ENCODE results near the gene IFNL4. TPM values are rescaled to one million over a fixed set of nuclear protein-coding genes. Genes with fewer than 3 reads are reported as not detected.
"Not testable (repeated sequence)": the region's sequence is repeated elsewhere in the genome, so short reads cannot be mapped to it uniquely, and the experiment has no call there.

Gene IFNL4
- total RNA-seq: not detected in 2 replicates
- not detected for polyA plus RNA-seq (2012)

DNA sequence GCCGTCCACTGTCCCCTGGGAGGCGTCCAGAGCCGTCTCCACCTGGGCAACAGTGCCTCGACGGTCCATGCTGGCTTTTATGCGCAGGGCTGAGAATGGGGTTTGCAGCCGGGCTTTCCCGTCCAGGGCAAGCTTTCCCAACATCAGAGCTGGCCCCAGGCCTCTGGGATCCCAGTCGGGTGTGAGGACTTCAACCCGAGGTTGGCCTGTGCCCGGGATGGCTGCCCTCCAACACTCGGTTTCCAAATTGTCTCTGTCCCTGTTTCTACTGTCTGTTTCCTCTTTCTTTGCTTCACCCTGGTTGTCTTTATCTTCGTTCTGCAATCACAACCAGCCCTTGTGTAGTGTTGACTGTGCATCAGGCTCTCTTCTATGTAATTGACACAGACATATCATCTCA lies at the start of gene IFNL4:
TSS of gene IFNL4 (minus strand) at position 51 of the 400 bp plus-strand sequence.
- no peak for DNase-seq (ENCODE audit: low read depth)

DNA sequence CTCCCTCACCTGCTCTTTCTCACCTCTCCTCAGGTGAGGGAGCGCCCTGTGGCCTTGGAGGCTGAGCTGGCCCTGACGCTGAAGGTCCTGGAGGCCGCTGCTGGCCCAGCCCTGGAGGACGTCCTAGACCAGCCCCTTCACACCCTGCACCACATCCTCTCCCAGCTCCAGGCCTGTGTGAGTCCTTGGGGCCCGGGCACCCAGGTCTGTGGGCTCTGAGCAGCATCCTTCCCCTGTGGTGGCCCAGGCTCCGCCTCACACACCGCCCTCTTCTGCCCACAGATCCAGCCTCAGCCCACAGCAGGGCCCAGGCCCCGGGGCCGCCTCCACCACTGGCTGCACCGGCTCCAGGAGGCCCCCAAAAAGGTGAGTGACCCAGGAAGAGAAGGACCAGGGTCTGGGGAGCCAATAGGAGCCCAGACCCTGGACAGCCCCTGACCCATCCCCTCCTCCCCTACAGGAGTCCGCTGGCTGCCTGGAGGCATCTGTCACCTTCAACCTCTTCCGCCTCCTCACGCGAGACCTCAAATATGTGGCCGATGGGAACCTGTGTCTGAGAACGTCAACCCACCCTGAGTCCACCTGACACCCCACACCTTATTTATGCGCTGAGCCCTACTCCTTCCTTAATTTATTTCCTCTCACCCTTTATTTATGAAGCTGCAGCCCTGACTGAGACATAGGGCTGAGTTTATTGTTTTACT lies 49.4 kb upstream of the IFNL4 start:
- no peak for DNase-seq (ENCODE audit: low read depth)

DNA sequence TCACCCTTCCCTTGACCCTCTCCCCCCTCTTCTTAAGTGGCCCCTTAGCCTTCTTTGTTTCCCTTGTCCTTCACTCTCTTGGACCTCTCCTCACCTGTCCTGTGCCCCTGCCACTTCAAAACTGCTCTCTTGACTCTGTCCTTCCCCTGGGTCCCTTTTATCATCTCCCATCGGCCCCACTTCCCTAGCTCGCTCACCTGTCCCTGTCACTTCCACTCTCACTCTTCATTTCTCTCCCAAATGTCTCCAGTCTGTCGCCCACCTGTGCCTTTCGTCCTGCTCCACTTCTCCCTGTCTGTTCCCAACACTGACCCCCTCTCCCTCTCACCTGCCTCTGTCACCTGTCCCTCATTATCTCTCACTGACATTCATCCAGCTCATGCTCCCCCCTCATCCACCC lies 48.2 kb upstream of the IFNL4 start:
- no peak for DNase-seq (ENCODE audit: low read depth)

DNA sequence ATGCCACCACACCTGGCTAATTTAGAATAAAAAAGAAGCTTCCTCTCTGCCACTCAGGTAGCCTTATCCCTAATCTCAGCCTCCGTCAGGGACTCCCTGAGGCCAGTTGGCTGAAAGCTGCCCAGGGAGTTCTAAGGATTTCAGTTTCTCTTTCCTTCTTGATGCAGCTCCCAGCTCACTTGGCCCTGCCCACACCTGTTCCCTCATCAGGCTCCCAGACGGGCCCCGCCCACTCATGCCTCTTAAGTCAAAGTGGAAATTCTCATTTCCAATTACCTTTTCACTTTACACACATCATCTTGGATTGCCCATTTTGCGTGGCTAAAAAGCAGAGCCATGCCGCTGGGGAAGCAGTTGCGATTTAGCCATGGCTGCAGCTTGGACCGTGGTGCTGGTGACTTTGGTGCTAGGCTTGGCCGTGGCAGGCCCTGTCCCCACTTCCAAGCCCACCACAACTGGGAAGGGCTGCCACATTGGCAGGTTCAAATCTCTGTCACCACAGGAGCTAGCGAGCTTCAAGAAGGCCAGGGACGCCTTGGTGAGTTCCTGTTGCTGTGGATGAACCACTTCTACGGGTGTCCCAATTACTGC lies 47.5 kb upstream of the IFNL4 start, which contains the start of gene IFNL1:
TSS of gene IFNL1 (plus strand) at position 353 of the 591 bp plus-strand sequence. CDS start at position 368, 15 bp downstream.
- DNase-seq (ENCODE audit: low read depth): no peak

DNA sequence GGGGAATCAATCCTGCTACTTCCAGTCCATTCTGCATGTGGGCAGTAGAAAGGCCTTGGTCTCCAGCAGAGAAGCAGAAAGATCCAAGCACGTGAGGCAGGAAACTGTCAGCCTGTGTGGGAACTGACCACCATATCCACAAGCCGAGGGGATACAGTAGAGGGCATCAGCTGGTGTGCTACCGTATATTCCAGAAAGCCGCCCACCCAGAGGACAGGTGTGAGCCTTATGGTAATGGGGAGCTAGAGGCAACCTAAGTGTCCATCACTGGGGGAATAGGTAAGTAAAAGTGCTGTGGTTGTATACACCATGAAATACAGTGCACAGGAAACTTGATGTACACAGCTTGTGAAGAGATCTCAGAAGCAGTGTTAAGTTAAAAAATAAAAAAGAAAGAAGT lies 44.7 kb upstream of the IFNL4 start:
- no peak for DNase-seq (ENCODE audit: low read depth)

DNA sequence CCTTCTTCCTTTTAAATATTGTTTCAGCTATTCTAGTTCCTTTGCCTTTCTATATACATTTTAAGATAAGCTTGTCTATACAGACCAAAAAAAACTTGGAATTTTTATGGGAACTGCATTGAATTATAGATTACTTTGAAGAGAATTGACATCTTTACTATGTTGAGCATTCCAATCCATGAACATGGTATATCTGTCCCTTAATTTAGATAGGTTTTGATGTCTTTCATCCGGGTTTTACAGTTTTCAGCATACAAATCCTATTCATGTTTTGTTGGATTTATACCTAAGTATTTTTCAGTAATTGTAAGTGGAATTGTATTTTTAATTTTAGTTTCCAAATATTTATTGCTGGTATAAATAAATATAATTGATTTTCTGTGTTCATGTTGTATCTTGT lies 35.4 kb upstream of the IFNL4 start:
- no peak for DNase-seq (ENCODE audit: low read depth)

DNA sequence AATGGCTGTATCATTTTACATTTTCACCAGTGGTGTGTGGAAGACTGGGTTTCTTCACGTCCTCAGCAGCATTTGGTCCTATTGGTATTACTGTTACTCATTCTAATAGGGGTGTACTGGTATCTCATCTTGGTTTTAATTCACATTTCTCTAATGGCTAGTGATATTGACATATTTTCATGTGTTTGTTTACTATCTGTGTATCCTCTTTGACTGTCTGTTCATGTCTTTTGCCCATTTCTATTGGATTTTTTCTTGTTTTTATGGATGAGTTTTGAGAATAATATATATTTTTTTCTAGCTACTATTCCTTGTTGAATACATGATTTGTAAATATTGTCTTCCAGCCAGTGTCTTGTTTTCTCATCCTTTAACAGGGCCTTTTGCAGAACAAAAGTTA lies 33.4 kb upstream of the IFNL4 start:
- DNase-seq (ENCODE audit: low read depth): no peak

DNA sequence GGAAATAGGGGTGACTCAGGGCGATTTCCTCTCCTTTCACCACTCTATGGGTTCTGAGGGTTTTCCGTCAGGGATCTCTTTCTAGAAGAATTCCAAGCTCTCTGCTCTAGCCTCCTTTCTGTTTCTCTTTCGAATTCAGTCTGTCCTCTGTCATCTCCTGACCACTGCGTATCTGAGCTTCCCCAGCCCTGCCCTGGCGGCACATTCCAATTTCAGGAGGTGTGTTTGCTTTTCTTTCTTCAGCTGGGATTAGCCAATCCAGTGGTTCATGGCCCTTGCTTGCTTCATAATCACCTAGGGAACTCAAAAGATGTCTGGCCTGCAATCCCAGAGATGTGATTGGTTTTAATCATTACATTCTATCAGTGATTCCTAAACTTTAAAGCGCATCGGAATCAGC lies 28.9 kb upstream of the IFNL4 start:
- no peak for DNase-seq (ENCODE audit: low read depth)

DNA sequence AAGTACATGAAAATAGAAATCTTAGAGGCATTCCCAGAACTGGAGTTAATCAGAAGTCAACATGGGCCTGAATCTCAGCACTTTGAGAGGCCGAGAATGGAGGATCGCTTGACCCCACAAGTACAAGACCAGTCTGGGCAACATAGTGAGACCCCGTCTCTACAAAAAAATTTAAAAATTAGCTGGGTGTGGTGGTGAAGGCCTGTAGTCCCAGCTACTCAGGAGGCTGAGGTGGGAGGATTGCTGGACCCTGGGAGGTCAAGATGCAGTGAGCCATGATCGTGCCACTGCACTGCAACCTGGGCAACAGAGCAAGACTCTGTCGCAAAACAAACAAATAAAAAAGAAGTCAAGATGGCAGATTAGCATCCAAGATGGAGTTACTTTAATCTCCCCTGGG lies 28.1 kb upstream of the IFNL4 start:
- DNase-seq (ENCODE audit: low read depth): no peak

DNA sequence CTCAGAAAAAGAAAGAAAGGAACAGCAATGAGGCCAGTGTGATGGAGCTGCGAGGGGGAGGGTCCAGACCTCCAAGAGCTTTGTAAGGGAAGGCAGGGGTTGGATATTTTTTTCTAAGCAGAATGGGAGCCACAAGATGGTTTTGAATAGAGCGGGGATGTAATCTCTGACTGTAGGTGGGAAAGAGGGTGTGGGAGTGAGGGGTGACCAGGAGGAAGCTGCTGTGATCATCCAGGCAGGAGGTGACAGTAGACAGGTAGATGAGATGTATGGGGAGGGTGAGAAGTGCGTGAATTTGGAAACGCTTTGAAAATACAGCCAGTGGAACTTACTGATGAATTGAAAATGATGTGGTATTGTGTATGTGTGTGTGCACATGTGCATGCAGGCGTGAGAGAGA lies 26.9 kb upstream of the IFNL4 start:
- DNase-seq (ENCODE audit: low read depth): no peak

DNA sequence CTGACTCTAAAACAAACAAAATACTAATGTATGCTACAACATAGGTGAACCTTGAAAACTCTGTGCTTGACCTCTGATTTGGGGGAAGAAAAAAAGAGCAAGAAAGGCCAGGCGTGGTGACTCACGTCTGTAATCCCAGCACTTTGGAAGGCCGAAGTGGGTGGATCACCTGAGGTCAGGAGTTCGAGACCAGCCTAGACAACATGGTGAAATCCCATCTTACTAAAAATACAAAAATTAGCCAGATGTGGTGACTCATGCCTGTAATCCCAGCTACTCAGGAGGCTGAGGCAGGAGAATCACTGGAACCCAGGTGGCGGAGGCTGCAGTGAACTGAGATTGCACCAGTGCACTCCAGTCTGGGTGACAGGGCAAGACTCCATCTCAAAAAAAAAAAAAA lies 25.2 kb upstream of the IFNL4 start:
- DNase-seq (ENCODE audit: low read depth): not testable (repeated sequence)

DNA sequence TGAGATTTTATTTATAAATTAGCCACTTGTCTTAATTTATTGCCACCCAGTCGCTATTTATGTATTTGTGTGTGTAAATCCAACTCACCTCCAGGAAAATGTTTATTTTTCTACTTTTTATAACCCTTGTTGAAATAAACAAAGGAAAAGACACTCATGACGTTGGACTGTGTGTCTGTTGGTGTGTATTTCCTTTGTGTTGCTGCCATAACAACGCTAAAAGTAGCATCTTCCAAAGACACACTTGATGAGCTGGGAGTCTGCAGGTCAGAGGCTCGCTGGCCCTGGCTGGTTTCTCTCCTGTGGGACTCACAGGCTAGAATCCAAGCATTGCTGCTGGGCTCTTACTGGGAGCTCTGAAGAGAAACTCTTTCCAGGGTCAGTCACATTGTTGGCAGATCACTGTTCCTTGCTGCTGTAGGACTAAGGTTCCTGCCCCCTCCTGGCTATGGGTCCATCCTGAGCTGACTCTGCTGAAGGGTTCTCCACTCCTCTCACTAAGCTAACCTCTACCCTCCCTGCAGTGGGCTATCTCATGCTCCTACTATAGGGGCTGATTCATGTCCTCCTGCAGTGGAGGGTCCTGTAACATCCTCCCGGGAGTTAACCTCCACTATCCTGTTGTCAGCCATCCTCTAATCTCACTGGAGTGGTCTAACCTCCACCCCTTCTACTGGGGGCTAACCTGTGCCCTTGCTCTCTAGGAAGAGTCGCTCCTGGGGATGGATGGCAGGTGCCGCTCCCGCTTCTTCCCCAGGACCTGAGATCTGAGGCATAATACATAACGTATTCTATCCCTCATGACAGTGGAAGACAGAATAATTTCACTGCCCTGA lies 21.6 kb upstream of the IFNL4 start:
- DNase-seq (ENCODE audit: low read depth): no peak

DNA sequence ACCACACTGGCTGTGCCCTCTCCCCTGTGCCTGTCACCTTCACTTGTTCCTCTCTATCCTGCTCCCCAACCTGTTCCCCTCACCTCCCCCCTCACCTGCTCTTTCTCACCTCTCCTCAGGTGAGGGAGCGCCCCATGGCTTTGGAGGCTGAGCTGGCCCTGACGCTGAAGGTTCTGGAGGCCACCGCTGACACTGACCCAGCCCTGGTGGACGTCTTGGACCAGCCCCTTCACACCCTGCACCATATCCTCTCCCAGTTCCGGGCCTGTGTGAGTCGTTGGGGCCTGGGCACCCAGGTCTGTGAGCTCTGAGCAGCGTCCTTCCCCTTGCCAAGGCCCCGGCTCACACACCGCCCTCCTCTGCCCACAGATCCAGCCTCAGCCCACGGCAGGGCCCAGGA lies 20.7 kb upstream of the IFNL4 start:
- DNase-seq (ENCODE audit: low read depth): not testable (repeated sequence)

DNA sequence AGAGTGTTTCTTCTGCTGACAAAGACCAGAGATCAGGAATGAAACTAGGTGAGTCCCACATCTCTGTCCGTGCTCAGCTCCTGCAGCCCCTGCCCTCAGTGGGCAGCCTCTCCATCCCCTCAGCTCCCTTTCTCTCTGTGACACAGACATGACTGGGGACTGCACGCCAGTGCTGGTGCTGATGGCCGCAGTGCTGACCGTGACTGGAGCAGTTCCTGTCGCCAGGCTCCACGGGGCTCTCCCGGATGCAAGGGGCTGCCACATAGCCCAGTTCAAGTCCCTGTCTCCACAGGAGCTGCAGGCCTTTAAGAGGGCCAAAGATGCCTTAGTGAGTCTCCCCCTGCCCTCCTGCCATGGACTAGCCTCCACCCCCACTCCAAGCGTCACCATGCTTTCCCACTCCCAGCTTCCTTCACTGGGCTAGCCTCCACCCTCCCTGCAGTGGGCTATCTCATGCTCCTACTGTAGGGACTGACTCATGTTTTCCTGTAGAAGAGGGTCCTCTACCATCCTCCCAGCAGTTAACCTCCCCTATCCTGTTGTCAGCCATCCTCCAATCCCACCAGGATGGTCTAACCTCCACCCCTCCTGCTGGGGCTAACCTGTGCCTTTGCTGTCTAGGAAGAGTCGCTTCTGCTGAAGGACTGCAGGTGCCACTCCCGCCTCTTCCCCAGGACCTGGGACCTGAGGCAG lies 20.0 kb upstream of the IFNL4 start:
- DNase-seq (ENCODE audit: low read depth): not testable (repeated sequence)

DNA sequence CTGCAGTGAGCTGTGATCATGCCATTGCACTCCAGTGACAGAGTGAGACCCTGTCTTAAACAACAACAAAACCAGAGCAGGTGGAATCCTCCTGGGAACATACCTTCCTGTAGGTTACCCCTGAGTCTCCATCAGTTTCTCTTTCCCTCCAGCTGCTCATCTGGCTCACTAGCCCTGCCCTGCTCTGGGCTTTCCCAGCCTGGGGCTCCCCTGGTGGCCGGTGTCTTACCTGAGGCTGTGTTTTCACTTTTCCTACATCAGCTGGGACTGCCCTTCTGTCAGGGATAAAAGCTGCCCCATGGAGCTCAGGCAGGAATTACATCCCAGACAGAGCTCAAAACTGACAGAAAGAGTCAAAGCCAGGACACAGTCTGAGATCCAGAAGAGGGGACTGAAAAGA lies 19.4 kb upstream of the IFNL4 start, which contains the start of gene IFNL2:
TSS of gene IFNL2 (plus strand) at position 312 of the 400 bp plus-strand sequence. CDS start 173 bp downstream, outside the sequence.
- DNase-seq (ENCODE audit: low read depth): not testable (repeated sequence)

DNA sequence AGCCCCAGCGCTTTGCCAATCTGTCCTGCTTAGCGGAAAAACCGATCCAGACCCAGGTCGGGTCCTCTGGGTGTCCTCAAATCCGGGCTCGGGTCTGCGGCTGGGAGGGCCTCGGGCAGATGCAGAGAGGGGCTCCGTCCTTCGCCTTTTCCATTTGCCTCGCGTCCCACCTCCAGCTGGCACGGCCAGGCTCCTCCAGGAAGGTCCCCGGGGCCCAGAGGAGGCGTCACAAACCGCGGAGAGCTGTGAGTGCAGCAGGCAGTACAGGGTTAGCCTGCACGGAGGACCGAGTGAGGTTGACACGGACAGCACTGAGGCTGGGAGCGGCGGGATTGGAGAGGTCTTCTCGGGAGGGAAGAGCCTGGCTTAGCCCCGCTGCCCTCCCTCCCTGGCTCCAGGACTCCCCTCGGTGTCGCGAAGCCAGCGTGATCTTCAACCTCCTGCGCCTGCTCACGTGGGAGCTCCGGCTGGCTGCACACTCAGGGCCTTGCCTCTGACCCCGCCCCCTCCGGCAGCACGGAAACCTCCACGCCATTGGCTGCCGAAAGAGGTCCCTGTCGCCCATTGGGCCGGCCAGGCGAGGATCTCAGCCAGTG lies 16.8 kb upstream of the IFNL4 start:
- DNase-seq (ENCODE audit: low read depth): no peak

DNA sequence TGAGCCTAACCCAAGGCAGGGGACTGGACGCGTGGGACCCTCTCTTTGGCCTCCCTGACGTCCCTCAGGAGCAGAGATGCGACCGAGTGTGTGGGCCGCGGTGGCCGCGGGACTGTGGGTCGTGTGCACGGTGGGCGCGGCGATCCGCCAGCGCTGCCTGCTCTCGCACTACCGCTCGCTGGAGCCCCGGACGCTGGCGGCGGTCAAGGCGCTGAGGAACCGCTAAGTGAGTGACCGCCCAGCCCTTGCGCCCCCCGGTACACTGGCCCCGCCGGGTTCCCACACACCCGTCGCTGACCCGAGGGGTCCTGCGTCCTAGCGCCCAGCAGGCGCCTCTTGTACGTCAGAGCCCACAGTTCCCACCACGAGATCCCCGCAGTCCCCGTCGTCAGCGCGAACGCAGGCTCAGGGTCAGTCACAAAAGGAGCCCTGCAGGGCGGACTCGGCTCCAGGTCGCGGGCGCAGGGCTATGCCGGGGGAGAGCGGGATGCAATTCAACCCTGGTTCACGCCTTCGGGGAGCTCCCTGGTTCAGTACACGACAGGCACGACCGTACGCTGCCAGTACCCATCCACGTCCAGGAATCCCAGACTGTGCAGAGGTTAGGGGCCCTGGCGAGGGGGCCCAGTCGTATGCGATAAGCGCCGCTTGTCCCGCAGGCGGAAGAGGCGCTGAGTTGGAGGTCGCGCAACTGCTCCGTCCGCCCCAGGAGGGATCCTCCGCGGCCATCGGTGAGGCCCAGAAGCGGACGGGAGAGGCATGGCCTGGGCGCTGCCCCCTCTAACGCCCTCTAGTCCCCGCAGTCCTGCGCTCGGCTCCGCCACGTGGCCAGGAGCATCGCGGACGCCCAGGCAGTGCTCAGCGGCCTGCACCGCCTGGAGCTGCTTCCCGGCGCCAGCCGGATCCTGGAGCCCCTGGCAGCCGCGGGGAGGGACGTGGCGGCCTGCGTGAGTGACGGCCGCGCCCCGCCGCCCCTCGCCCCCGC lies 15.9 kb upstream of the IFNL4 start:
- DNase-seq (ENCODE audit: low read depth): no peak

DNA sequence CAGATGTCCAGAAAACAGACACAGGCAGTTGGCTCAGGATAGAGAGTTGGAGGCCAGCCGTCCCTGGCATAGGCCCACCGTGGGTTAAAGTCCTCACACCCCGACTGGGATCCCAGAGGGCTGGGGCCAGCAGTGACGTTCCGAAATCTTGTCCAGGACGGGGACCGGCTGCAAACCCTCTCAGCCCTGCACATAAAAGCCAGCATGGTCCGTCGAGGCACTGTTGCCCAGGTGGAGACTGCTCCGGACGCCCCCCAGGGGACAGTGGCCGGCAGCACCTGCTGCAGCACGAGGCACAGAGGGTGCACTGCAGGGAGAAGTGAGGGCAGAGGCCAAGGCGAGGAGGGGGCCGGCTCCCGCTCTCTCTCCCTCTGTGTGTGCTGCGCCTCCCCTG lies 15.3 kb upstream of the IFNL4 start:
- DNase-seq (ENCODE audit: low read depth): no peak

DNA sequence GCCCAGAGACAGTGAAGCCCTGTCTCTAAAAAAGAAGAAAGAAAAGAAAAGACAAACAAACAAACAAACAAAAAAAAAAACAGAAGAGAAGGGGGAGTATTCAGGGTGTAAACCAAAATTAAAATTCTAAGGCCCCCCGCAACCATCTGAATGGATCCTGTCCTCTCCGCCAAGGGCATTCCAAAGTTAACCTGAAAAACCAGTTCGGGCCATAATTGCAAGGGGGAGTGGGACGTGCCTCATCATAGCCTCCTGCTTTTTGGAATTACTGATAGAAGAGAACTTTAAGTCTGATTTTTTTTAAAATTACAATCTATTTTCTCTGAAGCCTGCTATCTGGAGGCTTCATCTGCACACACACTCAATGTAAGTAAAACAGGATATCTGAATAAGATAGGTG lies 13.8 kb upstream of the IFNL4 start:
- DNase-seq (ENCODE audit: low read depth): no peak

DNA sequence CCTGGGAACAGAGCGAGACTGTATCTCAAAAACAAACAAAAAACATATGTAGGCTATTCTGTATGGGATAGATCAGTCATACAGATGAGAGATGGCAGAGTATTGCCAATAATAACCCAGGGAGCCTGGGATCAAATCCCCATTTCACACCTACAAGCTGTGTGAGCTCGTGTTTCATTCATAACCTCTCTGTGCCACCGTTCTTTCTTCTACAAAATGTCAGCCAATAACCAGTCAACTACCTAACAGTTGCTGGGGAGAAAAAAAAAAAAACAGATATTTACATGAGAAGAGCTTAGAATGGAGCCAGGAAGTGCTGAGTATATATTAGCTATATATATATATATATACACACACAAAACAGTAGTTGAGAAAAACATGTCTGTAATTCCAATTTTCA lies 13.0 kb upstream of the IFNL4 start:
- DNase-seq (ENCODE audit: low read depth): no peak
